ENCODE measurements around the gene PRPF6.

PRPF6 gene

DNA sequence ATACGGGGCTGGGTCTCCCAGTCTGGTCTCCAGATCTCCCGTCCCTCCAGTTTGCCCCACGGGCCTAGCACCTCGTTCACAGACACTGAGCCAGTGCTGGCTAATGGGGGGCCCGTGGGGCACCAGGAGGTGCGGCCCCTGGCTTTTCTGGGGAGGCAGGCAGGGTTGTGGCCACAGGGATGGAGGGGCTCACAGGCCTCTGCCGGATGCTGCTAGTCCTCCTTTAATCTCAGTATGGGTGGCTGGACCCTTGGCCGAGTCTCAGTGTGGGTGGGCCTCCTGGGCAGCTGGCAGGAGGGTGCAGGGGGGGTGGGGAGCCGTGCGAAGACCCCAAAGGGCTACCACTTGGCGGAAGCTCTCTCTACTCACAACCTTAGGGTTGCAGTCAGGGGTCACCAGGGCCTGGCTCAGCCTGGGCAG, 70.1 kb downstream of the PRPF6 start:
- DNase-seq: no peak

DNA sequence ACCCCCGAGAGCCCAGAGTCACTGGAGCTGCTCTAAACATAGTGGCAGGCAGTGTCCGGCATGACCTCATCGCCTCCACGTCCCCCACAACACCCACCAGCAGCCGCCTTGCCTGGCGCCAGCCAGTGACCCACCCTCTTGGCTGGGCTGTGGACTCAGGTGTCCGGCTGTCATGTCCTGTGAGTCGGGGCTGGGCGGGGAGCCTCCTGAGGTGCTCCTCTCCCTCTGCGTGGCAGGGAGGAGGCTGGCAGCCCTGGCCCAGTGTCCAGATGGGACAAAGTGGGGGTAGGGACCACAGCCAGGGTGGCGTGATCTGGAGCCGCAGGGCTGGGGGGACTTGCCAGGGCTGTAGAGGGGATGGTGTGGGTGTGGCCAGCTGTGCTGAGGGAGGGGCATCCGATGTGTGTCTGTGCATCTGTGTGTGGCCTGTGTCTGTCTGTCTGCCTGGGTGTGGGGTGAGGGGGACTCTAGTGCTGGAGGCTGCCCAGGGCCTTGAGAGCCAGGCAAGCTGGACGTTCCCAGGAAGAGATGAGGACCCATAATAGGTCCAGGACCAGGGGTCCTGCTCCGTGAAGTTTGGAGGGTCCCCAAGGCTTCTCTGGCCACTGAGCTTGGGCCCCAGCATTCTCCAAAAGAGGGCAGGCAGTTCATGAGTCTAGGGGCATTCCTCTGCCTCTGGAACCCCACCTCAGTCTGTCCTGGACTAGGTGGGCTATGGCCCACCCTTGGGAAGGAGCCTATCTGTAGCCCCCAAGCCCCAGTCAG, 70.8 kb downstream of the PRPF6 start:
- no peak for DNase-seq

DNA sequence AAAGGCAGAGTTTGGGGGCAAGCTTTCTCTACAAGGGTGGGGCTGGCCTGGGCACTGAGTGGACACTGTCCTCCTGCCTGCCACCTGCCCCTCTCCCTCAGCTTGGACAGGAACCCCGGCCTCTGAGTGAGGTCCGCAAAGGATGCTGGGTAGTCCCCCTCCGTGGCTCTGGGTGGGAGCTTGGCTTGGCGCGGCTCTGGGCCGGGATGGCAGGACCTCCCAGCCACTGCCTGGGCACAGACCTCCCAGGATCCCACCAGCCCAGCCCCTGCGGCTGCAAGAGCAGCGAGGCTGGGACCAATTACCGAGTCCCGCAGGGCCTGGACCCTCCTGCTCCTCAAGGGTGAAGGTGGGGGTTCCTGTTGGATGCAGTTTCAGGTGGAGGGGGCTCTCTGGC, 71.4 kb downstream of the PRPF6 start:
- no peak for DNase-seq

DNA sequence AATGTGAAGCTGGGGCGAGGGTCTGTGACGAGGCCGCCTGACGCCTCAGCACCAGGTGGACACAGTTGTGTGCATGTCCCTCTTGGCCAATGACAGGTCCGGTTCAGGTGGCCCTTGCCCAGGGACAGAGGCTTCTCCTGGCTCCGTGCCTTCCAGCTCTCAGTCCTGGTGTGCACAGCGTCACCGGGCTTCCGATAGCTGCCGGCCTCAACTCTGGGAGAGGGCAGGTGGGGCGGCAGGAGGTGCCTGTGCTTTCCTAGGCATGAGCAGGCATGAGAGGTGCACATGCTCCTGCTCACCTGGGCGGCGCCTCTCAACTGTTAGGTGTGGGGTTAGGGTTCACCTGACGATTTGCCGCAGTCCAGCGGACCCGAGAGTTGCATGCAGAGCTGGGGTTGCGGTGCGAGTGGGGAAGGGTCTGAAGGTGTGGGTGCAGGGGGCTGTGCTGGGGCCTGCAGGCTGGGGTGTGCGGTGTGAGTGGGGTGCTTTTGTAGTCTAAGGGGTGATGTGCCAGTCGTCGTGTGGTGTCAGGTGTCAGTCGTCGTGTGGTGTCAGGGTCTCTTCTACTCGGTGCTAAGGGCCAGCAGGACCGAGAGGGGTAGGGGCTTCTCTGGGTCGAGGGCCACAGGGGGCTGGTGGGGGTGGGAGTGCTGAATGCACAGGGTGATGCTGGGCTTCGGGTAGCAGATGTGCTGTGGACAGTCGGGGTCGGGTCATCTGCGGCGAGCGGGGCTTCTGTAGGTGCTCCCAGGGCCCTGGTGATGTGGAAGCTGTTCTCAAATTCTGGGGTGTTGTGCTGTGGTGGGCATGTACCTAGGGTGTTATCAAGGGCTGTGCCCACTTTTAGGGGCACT, 72.3 kb downstream of the PRPF6 start:
- no peak for DNase-seq

DNA sequence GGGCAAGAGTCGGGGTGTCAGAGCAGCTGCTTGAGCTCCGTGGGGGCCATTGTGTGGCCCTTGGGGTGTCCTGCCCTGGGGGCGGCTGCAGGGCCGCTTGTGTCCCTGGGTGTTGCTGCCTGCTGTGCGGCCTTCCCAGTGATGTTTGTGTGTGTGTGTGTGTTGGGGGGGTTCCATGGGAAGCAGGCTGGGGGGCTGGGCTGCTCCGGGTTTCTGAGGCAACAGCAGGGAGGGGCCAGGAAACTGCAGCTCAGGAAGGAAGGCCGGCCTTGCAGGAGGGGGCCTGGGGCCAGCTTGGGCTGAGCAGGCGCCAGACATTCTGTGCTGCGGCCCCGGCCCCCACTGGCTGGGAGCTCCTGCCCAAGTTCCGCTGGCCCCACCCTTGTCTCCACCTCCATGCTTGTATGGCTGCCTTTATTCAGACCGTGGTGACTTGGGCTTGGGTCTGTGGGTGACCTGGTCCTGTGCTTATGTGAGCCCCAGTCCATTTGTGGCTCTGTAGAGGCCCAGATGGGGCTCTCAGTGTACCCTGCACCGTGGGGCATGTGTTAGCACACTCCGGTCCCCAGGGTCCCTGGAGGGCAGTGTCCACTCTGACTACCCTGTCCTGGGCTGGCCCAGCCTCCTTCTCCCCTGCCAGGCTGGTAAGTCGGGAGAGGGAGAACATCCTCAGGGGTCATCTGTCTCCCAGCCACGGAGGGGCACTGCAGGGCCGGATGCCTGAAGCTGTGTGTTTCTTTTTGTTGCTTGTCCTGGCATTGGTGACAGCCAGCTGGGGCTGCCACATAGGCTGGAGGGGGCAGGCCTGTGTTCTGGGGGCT, 73.1 kb downstream of the PRPF6 start:
- DNase-seq: peak; percentile 66

DNA sequence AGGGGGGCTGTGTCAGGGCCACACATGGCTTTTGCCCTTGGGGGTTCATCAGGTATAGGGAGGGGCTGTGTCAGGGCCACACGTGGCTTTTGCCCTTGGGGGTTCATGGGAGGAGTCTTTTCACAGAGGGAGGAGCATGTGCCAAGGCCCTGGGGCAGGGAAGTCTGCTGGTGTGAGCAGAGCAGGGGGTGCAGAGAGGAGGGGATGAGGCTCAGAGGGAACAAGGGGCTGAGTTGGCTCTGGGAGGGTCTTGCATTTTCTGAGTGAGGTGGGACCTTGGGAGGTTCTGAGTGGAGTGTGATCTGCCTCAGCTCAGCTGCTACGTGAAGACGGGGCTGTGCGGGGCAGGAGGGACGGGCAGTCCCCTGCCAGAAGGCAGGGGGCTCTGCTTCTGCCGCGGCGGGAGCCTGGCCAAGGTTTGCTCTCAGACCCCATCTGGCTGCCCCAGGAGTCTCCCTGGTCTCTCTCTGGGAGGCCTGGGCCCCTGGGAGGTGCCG, 74.5 kb downstream of the PRPF6 start:
- DNase-seq: no peak

DNA sequence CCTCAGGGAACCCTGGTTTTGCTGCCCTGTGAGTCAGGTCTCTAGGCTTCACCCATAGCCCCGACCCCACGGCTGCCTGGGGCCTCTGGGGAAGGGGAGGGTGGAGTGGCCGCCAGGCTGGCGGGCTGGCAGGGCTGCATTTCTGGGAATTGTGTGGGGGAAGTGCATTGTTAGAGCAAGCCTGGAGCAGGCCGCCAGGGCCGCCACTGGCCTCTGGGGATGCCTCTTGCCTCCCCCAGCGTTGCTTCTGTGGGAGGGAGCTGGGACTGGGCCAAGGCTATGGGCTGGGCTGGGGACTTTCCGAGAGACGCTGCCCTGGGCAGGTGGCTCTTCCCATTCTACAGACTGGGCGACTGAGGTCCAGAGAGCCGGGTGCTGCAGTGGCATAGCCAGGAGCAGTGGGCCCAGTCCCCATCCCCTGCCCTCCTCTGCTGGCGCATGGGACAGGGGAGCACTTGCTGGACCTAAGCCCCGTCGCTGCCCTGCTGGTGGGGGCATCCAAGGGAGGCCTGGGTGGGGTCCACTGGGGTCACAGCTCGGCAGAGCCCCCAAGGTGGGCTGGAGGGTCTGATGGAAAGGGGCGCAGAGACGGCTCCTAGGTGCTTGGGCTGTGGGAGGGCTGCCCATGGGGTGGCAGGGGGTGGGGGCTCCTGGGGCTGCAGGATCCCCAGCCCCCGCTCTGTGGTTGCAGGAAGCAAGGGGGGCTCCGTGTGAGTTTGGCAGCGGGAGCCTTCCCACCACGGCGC, 75.1 kb downstream of the PRPF6 start:
- DNase-seq: peak; percentile 72

DNA sequence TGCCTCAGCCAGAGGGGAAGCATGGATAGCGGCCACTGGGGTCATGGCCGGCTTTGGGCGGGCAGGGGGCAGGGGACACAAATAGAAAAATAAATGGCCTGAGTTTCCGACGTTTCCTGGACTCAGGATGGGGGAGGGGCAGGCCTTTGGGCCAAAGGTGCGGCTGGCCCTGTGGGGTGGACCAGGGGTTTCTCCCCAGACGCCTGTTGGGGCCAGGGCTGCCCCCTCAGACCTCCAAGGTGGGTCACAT, 75.6 kb downstream of the PRPF6 start:
- DNase-seq: no peak

DNA sequence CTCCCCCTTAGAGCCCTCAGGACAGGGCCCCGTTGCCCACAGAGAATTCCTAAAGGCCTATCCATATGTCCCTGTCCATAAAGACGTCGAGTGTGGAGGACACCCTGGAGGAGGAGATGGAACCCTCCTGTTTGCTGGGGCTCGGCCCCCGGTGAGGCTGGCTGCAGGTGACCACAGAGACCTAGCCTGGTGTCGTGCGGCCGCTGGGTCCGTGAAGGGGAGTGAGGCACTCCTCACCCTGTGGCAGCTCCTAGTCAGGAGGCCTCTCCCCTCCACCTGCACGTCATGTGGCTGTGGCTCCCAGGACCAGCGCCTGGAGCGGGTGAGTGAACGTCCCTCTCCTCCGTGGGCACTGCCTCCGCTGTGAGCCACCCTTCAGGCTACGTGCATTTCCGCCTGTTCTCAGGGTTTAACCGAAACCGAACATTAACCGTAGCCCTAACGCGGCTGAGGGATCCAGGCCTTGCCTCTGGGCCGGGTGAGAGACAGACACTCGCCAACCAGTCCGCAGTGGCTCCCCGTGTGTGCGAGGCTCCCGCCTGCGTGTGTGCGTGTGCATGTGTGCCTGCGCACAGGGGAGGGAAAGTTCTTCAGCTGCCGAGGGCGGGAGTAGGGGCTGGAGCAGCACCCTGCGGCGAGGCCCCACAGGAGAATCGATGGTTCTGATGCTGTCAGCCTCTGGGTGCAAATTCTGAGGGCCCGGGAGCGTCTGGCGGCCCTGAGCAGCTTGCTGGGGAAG, 76.1 kb downstream of the PRPF6 start:
- peak; percentile 48 for DNase-seq

DNA sequence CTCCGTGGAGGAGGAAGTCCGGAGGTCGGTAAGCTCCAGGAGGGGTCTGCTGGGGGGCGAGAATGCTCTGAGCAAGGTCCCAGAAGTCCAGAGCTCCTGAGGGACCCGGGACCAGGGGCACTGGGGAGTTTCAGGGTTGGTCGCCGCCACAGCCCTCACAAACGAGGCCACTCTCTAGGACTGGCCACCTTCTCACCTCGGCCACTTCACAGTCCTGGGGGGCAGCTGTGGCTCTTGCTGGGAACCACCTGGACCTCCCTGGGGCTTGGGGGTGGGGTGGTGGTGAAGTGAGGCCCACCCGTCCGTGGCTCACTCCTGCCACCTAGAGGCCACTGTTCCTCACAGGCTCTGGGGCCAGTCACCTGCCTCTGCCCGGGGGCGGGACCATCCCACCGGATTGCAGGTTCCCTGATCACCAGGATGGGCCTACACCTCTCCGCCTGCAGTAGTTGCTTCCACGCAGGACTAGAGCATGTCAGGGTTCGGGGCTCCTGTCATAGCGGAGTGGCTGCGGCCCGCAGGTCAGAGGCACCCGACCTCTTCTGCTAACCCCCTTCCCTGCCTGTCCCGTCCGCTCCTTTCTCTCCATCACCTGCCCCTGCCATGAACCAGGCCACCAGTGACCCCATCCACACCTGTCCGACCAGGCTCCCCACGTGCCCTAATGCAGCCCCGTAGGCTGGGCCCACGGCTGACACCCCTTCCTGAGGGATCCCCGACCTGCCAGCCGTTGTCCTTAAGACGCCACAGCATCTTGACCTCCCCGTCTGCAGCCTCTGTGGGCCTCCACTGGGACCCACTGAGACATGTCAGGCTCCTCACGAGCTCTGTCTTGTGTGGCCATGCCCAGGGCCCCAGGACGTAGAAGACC, 76.9 kb downstream of the PRPF6 start:
- peak; percentile 78 for DNase-seq

DNA sequence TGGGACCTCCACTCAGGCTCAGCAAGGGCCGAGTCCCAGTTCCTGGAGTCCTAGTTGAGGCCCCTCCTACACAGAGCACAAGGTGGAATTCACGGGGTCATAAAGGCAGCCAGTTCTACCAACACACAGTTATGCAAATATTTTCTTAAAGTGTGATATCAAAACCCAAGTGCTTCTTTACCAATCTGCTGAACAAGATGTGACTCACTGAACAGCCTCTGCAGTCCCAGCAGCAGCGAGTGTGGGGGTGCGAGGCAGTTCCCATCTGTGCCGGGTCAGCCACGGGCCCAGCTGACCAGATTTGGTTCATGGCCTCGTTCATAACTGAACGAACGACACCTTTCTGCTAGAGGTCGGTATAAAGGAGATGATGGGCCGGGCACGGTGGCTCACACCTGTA, 77.6 kb downstream of the PRPF6 start:
- DNase-seq: no peak

DNA sequence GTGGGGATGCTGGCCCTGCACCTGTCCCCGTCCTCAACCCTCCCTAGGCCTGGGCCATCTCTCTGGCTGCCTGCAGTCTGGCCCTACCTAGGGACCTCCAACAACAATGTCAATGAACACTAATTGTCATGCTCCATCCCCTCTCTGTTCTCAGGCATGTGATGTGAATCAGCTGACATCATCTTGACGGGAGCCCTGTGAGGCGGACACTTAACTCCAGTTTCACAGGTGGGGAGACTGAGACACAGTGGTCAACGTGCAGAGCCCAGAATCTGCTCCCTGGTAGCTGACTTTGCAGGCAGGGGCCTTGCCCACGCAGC, 81.3 kb downstream of the PRPF6 start:
- no peak for DNase-seq

DNA sequence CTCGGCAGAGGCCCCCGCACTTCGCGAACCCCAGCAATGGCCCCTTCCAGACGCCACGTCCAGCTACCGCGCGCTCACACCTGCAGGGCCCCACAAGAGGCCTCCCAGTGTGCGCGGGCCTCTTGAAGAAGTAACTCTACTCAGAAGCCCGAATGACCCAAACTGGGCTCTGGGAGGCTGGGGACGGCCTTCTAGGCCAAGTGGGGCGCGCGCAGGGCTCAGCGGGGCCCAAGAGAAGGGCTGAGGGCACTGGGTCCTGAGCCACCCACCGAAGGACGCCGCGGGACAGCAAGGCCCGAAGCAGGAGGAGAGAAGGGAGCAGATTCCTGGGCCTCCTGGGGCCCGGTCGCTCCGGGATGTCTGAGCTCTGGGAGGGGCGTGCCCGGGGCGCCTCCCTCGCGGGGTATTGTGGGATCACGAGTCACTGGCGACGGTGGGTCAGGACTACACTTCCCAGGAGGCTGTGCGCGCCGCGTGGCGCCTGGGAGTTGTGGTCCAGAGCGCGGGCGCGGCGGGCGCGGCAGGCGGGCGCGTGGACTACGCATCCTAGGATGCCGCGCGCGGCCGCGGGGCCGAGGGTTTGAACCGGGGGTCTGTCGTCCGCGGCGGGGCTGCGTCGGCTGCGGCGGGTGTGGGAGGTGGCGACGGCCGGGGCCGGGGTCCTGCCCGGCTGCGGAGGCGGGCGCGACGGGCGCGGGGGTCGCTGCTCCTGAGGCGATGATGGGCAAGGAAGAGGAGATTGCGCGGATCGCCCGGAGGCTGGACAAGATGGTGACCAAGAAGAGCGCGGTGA, 81.9 kb downstream of the PRPF6 start, which contains the start of gene TCEA2:
TCEA2 (plus strand) TSS at position 603 of the 793 bp plus-strand sequence; CDS start at position 718, 115 bp downstream.
- DNase-seq: peak; percentile 96

DNA sequence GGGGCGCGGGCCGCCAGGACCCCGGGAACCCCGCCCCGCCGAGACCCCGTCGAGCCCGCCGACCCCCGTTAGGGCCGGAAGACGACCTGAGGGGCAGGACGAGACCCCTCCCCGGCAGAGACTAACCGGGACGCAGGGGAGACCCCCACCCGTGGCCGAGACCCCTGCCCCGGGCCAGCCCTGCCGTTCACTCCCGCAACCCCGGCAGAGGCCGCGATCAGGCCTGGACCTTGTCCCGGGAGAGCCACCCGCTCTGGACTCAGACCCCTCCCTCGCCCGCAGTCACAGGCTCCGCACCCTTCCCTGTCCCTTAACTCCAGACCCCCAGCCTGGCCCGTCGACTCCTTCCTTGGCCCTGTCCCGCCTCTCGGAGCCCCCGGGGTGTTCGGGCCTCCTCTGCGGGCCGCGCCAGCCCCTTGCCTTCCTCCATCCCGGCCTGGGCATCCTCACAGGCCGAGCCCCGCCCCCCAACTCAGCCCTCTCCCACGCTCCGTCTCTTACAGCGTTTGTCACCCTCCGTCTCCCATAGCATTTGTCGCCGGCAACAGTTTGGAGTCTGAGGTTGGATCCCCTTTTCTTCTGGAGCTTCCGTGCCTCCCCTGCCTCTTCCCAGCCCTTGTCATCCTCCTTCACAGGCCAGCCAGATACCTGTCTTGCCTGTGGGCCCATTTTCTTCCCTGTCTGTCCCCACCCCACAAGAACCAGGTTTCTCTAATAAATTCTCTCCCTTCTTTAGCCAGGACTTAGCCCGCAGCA, 82.6 kb downstream of the PRPF6 start:
- DNase-seq: no peak

DNA sequence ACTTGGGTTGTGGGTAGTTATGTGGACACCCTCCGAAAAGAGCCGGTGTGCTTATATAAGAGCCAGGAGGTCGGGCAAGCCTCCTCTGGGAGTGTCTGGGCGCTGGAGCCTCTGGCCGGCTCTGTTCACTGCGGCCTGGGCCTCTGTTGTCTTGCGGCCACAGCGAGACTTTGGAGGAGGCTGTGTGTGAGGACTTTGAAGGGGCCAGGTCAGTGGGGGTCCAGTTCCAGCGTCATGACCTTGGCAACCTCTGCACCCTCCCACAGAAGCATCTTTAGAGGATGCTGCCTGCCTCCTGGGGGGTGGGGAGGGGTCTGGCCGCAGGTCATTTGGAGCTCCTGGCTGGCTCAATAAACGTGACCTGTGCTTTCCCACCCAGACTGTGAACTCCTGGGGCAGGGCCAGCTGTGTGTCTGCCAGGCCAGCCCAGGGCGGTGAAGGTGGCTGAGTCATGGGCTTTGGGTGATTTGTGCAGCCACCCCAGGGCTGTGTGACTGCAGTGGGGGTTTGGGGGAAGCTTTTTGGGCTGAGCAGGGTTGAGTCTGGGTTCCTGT, 83.3 kb downstream of the PRPF6 start:
- peak; percentile 77 for DNase-seq

DNA sequence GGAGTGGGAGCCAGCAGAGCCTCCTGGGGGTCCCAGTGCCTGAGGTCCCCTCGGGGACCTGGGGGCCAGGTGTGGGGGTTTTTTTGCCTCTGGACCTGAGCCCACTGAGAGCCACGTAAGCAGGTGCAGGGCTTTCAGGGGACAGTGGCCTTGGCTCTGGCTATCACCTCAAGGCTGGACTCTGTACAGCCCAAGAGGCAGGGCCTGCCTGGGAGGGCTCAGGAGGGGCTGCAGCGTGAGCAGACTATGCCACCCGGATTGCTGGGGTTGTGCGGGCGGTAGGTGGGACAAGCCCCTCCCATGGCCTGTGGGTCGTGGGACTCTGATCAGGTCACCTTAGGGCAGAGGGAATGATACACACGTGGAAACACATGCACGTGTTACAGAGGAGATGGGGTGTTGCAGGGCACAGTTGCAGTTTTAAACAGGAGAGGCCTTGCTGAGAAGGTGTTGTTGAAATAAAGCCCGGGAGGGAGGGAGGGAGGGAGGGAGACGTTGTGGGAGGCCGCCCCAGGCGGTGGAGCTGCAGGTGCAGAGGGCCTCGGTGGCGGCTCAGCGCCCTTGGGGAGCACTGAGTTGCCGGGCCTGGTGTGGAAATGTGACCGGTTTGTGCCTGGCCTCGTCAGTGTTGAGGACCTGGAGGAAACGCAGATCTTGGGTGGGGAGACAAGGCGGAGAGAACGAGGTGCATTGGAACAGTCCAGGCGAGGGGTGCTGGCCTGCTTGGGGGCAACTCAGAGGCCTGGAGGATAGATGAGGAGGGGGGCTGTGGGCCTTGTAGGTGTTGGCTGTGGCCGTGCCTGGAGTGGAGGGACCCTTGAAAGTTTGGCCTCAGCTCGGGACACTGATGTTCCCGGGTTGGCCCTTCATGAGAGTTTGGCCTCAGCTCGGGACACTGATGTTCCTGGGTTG, 84.4 kb downstream of the PRPF6 start:
- peak; percentile 88 for DNase-seq

DNA sequence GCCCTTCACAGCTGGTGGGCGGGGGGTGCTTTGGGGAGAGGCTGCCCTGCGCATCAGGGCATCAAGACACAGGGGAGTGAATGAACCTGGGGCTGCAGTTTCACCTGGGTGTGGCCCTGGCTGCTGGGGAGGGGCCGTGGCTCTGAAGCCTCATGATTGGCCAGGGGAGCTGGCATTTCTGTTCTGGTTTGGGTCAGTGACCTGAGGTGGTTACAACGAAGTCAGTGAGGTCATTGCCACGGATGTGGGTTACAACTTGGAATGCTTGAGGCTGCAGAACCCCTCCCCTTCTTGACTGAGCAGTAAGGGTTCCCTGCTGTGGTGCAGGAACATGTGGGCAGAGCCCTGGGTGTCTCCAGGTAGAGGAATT, 85.0 kb downstream of the PRPF6 start:
- DNase-seq: peak; percentile 96

Data from RPMI8226 (cell line).